ENCODE measurements around the gene KIAA1671.

DNA sequence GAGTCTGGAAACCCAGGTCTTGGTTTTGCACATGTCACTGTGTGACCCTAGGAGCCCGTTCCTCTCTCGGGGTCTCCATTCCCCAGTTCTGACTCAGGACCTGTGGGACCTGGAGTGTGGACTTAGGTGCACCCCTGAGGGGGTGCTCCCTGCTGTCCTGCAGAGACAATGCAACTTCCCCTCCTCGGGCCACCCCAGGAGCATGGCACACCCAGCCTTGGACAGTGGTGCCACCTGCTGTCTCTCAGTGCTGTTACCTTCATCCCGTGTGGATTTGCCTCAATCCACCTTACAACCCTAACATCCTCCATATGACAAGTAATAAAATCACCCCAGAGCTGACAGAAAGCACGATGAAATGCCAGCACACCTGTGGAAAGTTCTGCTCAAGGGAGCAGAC lies 219.6 kb downstream of the KIAA1671 start:
- TF ChIP-seq POLR2A (IDR thresholded peaks at IDR 0.05) (no peak), CTCF (IDR thresholded peaks at IDR 0.05) (peak in 3 of 4 experiments; percentile 5 to 47 (median 32))
